Fibroblast of the aortic adventitia (primary cell): ENCODE measurements around the gene ACER2. TPM values are rescaled to one million over a fixed set of nuclear protein-coding genes. Genes with fewer than 3 reads are reported as not detected.
"Not testable (repeated sequence)": the region's sequence is repeated elsewhere in the genome, so short reads cannot be mapped to it uniquely, and the experiment has no call there.

ENCODE experiments used
- DNase-seq: peaks from one replicate; pipeline ENCODE4 v3.0.0-alpha.2; 2010; ENCODE audit warnings: low read depth
- H3K4me3 ChIP-seq: 2 replicates; pipeline ENCODE4 v1.5.1; 2011; ENCODE audit warnings: low read depth, mild to moderate bottlenecking, control low read depth, low read length, moderate library complexity
- CTCF ChIP-seq: IDR thresholded peaks from 2 replicates; pipeline ENCODE4 v1.5.1; 2011; ENCODE audit warnings: mild to moderate bottlenecking, low read length, control low read depth, inconsistent platforms; ENCODE audit not compliant: insufficient read depth
- total RNA-seq: library from RNA; depleted of rRNA; stranded (reverse); fragments of >200 nt; gene quantifications from 2 replicates; pipeline ENCODE4 v1.2.3, GENCODE V29; 2012; ENCODE audit warnings: low replicate concordance

The ACER2 gene
- total RNA-seq, 1 donor, result 2.4 TPM

DNA sequence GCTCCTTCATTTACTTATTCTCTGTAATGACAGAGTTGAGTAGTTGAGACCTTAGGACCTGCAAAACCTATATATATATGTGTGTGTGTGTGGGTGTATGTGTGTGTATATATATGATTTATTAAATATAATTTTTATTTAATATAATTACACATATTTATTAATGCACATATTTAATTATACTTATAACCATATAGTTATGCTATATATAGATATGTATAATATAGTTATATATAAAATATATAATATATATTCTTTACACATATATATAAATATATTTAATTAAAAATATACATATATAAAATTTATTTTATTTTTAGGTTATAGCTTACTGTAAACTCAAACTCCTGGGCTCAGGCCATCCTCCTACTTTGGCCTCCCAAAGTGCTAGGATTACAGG lies 23.7 kb downstream of the ACER2 start:
- no peak for DNase-seq
- TF ChIP-seq CTCF, result no peak
- no peak overlapping the region for H3K4me3 ChIP-seq

- DNase-seq, H3K4me3 ChIP-seq: not testable (repeated sequence)
Observed at GRCh38 chr9:19433729-19434128, 24.9 kb downstream of the ACER2 start.

DNA sequence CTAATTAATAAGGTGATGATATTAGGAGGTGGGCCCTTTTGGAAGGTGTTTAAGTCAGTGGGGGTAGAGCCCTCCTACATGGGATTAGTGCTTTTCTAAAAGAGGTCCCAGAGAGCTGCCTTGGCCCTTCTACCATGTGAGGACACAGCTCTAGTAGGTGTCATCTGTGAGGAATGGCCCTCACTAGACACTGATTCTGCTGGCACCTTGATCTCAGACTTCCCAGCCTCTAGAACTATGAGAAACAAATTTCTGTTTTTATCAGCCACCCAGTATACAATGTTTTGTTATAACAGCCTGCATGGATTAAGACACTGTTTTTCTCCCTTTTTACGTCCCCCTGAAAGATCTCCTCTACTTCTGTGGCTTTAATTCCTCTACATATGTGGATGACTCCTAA lies 31.6 kb downstream of the ACER2 start:
- TF ChIP-seq CTCF, result no peak
- H3K4me3 ChIP-seq, result no peak overlapping the region
- DNase-seq, result no peak

DNA sequence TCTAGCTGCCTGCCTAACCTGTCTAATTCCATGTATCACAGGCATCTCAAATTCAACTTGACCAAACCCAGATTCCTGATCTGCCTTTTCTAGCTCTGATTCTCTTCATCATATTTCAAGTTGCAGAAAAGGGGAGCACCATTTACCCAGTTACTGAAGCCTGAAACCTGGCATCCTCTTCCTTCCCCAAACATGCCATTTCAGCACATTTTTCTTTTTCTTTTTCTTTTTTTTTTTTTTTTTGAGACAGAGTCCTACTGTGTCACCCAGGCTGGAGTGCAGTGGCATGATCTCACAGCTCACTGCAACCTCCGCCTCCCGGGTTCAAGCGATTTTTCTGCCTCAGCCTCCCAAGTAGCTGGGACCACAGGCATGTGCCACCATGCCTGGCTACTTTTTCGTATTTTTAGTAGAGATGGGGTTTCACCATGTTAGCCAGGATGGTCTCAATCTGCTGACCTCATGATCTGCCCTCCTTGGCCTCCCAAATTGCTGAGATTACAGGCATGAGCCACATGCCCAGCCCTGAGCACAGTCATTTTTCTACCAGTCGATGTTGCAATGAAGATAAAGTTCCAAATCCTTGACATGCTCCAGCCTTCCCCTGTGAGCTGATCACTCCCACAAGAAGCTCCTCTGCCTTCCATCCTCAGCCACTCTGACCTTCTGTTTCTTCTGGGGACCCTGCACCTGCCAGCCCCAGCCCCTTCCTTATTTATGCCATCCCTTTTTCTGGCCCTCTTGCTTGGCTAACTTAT lies 32.2 kb downstream of the ACER2 start:
- TF ChIP-seq CTCF, result no peak
- DNase-seq, result peak; percentile 54
- H3K4me3 ChIP-seq, result no peak overlapping the region

DNA sequence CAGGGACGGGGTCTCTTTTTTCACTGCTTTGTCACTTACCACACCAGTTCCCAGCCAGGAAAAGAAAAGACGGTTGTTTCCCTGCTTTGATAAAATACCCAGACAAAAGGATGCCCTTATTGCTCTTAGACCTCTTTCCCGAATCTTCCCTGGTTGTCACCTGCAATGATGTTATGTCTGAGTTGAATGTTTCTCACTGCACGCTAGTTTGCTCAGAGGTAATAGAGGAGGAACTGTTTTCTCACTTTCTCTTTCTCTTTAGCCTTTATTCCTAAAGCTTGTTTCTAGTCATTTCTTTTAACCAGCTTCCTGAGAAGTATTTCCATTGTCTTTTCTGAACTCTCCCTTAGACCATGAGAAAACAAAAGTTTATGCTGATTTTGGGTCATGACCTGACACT lies 32.9 kb downstream of the ACER2 start:
- TF ChIP-seq CTCF, result no peak
- peak; percentile 5 for DNase-seq
- H3K4me3 ChIP-seq, result no peak overlapping the region

- no peak overlapping the region for H3K4me3 ChIP-seq
- TF ChIP-seq CTCF, result no peak
- DNase-seq, result no peak
Observed at GRCh38 chr9:19442240-19442639, 33.4 kb downstream of the ACER2 start.

- TF ChIP-seq CTCF, result no peak
- no peak for DNase-seq
- H3K4me3 ChIP-seq, result no peak overlapping the region
Observed at GRCh38 chr9:19445452-19445851, 36.6 kb downstream of the ACER2 start.
